Naive thymus-derived CD4-positive, alpha-beta T cell (primary cell): ENCODE measurements around the gene SERPINE2. TPM values are rescaled to one million over a fixed set of nuclear protein-coding genes. Genes with fewer than 3 reads are reported as not detected.
A peak's percentile ranks its signal among the peaks of the same experiment; 100 is the strongest.

Source experiments
- ATAC-seq: fragments of 150-1000 bp; cut with Tn5 transposase; 2 replicates; pipeline ENCODE4 v1.10.0; 2021; ENCODE audit warnings: mild to moderate bottlenecking, moderate library complexity
- CTCF ChIA-PET: fragments of 350-600 bp; sonication (Branson Sonifier 250); formaldehyde crosslinking; loops from one replicate; lab custom pipeline; 2021; ENCODE audit warnings: antibody characterized with exemption; lab: Charles Lee
- POLR2A ChIA-PET: fragments of 350-600 bp; sonication (Branson Sonifier 250); formaldehyde crosslinking; loops from one replicate; lab custom pipeline; 2021; ENCODE audit warnings: antibody characterized with exemption, inconsistent platforms; lab: Charles Lee
- DNase-seq, 9 donors: peaks; one replicate each; pipeline versions ENCODE4 v3.0.0 to v3.0.0-alpha.2; 2020 to 2022; ENCODE audit warnings: mixed read lengths in 1 of 9
- H3K27ac ChIP-seq: one replicate; pipeline ENCODE4 v1.7.0; 2013; ENCODE audit warnings: mild to moderate bottlenecking, low read depth, low read length, moderate library complexity
- H3K27me3 ChIP-seq, 2 donors: one replicate each; pipeline ENCODE4 v1.7.0; 2013; ENCODE audit warnings: low read length in 2 of 2, mild to moderate bottlenecking in 2 of 2, moderate library complexity in 2 of 2; ENCODE audit not compliant: control insufficient read depth in 2 of 2, insufficient read depth in 2 of 2
- H3K36me3 ChIP-seq, 3 experiments: 1 replicate in 2 of 3; 2 replicates in 1 of 3; pipeline ENCODE4 v1.7.0; 2013; ENCODE audit warnings: low read length in 3 of 3, mild to moderate bottlenecking in 3 of 3, moderate library complexity in 1 of 3; ENCODE audit not compliant: insufficient read depth in 3 of 3, control insufficient read depth in 2 of 3
- H3K4me1 ChIP-seq, 2 donors: one replicate each; pipeline ENCODE4 v1.7.0; 2013; ENCODE audit warnings: low read length in 2 of 2, mild to moderate bottlenecking in 2 of 2, moderate library complexity in 1 of 2; ENCODE audit not compliant: control insufficient read depth in 2 of 2, insufficient read depth in 2 of 2
- H3K4me3 ChIP-seq: 2 replicates; pipeline ENCODE4 v1.7.0; 2013; ENCODE audit warnings: mild to moderate bottlenecking, low read length
- H3K9me3 ChIP-seq, 3 experiments: 1 replicate in 2 of 3; 2 replicates in 1 of 3; pipeline ENCODE4 v1.7.0; 2013; ENCODE audit warnings: low read length in 3 of 3; ENCODE audit not compliant: control insufficient read depth in 2 of 3
- H3K27ac Mint-ChIP-seq, 9 donors: one replicate each; pipeline ENCODE4 v1.8.0; 2020 to 2022; ENCODE audit warnings: mixed read lengths in 9 of 9, mild to moderate bottlenecking in 8 of 9, moderate library complexity in 5 of 9, inconsistent platforms in 2 of 9
- H3K27me3 Mint-ChIP-seq, 5 donors: one replicate each; pipeline ENCODE4 v1.8.0; 2021 to 2022; ENCODE audit warnings: mixed read lengths in 5 of 5, mild to moderate bottlenecking in 1 of 5
- H3K36me3 Mint-ChIP-seq, 5 donors: one replicate each; pipeline ENCODE4 v1.8.0; 2020 to 2022; ENCODE audit warnings: mixed read lengths in 5 of 5, mild to moderate bottlenecking in 3 of 5, inconsistent platforms in 1 of 5
- H3K4me1 Mint-ChIP-seq, 7 donors: one replicate each; pipeline ENCODE4 v1.8.0; 2020 to 2022; ENCODE audit warnings: mixed read lengths in 7 of 7, mild to moderate bottlenecking in 3 of 7, inconsistent platforms in 1 of 7
- H3K4me3 Mint-ChIP-seq, 10 donors: one replicate each; pipeline ENCODE4 v1.8.0; 2020 to 2022; ENCODE audit warnings: mild to moderate bottlenecking in 10 of 10, mixed read lengths in 10 of 10, moderate library complexity in 6 of 10, inconsistent platforms in 2 of 10
- H3K9me3 Mint-ChIP-seq, 11 donors: one replicate each; pipeline ENCODE4 v1.8.0; 2020 to 2022; ENCODE audit warnings: mixed read lengths in 11 of 11, mild to moderate bottlenecking in 4 of 11, inconsistent platforms in 1 of 11, moderate library complexity in 1 of 11
- intact Hi-C, 2 donors: fragments of 100-400 bp; cut with micrococcal nuclease; formaldehyde crosslinking; loops; one replicate each; pipeline ENCODE4 v1.15.1; 2023
- polyA plus RNA-seq, 2 donors: library from polyadenylated mRNA; unstranded; fragments of 300-500 nt; fragmentation: Illumina TruSeq; gene quantifications; one replicate each; pipeline ENCODE4 v1.2.3, GENCODE V29; 2021
- total RNA-seq, 6 experiments: library from RNA in 5 of 6; stranded (reverse) in 5 of 6; gene quantifications; 1 replicate in 5 of 6; 2 replicates in 1 of 6; pipeline ENCODE4 v1.2.3 and lab custom pipeline; 2021 to 2026

Gene SERPINE2
- total and polyA plus RNA-seq, 7 experiments from 2014 or later: 5.2 to 46.7 (median 14.7) TPM

- Histone ChIP-seq H3K9me3 (no peaks in the 10 kb centered on the region), H3K4me3 (no peak overlapping the region), H3K27ac (no peak overlapping the region), H3K36me3 (peaks cover 0 to 11% (median 0%) of the 10 kb centered on the region in 3 experiments), H3K4me1 (peaks cover 13 to 34% of the 10 kb centered on the region in 2 donors), H3K27me3 (no peaks in the 10 kb centered on the region)
- peaks cover 21 to 66% (median 58%) of the 10 kb centered on the region in 7 donors for H3K4me1 Mint-ChIP-seq
- H3K27me3 Mint-ChIP-seq: no peaks in the 10 kb centered on the region
- peaks cover 0 to 11% (median 0%) of the 10 kb centered on the region in 5 donors for H3K36me3 Mint-ChIP-seq
- H3K9me3 Mint-ChIP-seq: no peaks in the 10 kb centered on the region
- peak overlapping the region in 9 of 10 donors; percentile 2 to 29 (median 16) for H3K4me3 Mint-ChIP-seq
- CTCF ChIA-PET: interaction anchor here (0.6 kb wide), 1 partner anchor 113 kb away, joined by 3 read pairs; no protein-coding TSS in a partner anchor
- ATAC-seq: no peak
- POLR2A ChIA-PET: interaction anchor here (1.3 kb wide), 1 partner anchor 11 kb away, joined by 7 read pairs; no protein-coding TSS in a partner anchor
- H3K27ac Mint-ChIP-seq: peak overlapping the region in 6 of 9 donors; percentile 36 to 94 (median 76)
- no peak for DNase-seq
- intact Hi-C loops: loop anchor here in 1 of 2 donors (1.0 to 10.0 kb wide), 3 partner anchors 8 to 973 kb away; partner anchors contain the start of gene MRPL44
Observed at GRCh38 chr2:223949241-223949840, 89.7 kb downstream of the SERPINE2 start.

- intact Hi-C loops: loop anchor here in 1 of 2 donors (5.0 to 10.0 kb wide), 2 partner anchors 577 to 975 kb away; no protein-coding TSS in a partner anchor
- H3K4me1 ChIP-seq: peaks cover 13 to 45% of the 10 kb centered on the region in 2 donors
- ChIA-PET CTCF (no interaction called here), POLR2A (interaction anchor here (4.7 kb wide), 1 partner anchor 9 kb away, joined by 30 read pairs; the partner anchor contains the start of gene MRPL44)
- peaks cover 33 to 74% (median 66%) of the 10 kb centered on the region in 7 donors for H3K4me1 Mint-ChIP-seq
- no peaks in the 10 kb centered on the region for H3K27me3 ChIP-seq
- no peak overlapping the region for H3K27ac ChIP-seq
- DNase-seq (no peak), ATAC-seq (no peak)
- H3K9me3 Mint-ChIP-seq: no peaks in the 10 kb centered on the region
- H3K27ac Mint-ChIP-seq: peak overlapping the region in 5 of 9 donors; percentile 42 to 88 (median 81)
- no peaks in the 10 kb centered on the region for H3K27me3 Mint-ChIP-seq
- peaks cover 0 to 15% (median 4%) of the 10 kb centered on the region in 5 donors for H3K36me3 Mint-ChIP-seq
- H3K36me3 ChIP-seq: peaks cover 0 to 11% (median 0%) of the 10 kb centered on the region in 3 experiments
- no peak overlapping the region for H3K4me3 ChIP-seq
- peak overlapping the region in 4 of 10 donors; percentile 9 to 26 (median 15) for H3K4me3 Mint-ChIP-seq
- no peaks in the 10 kb centered on the region for H3K9me3 ChIP-seq
Observed at GRCh38 chr2:223947711-223948205, 91.3 kb downstream of the SERPINE2 start.

GRCh38 chr2:223945755-223946154, 93.3 kb downstream of the SERPINE2 start:
- H3K27me3 ChIP-seq: no peaks in the 10 kb centered on the region
- peak overlapping the region; percentile 67 for H3K27ac ChIP-seq
- Mint-ChIP-seq H3K9me3 (peaks cover 0 to 2% (median 0%) of the 10 kb centered on the region in 11 donors), H3K4me3 (peak overlapping the region; percentile 86 to 98 (median 92)), H3K27me3 (no peaks in the 10 kb centered on the region), H3K36me3 (peaks cover 0 to 24% (median 8%) of the 10 kb centered on the region in 5 donors), H3K27ac (peak overlapping the region in 8 of 9 donors; percentile 51 to 93 (median 78)), H3K4me1 (peaks cover 42 to 71% (median 66%) of the 10 kb centered on the region in 7 donors)
- no peak for ATAC-seq
- peak overlapping the region; percentile 77 for H3K4me3 ChIP-seq
- POLR2A ChIA-PET: interaction anchor here (0.6 to 4.7 kb wide), 7 partner anchors 9 to 78 kb away, joined by 3 to 30 read pairs (median 6); partner anchors contain the start of gene MRPL44
- peaks cover 0 to 11% (median 0%) of the 10 kb centered on the region in 3 experiments for H3K36me3 ChIP-seq
- CTCF ChIA-PET: interaction anchor here (1.6 kb wide), 1 partner anchor 9 kb away, joined by 8 read pairs; no protein-coding TSS in a partner anchor
- intact Hi-C loops: loop anchor here (1.0 to 10.0 kb wide), 6 partner anchors 12 to 977 kb away; partner anchors contain the start of genes MRPL44 (in 2 of the 2) and CUL3 (in 1 of the 2)
- H3K4me1 ChIP-seq: peaks cover 24 to 48% of the 10 kb centered on the region in 2 donors
- peak in 1 of 9 donors; percentile 16 for DNase-seq
- H3K9me3 ChIP-seq: no peaks in the 10 kb centered on the region

DNA sequence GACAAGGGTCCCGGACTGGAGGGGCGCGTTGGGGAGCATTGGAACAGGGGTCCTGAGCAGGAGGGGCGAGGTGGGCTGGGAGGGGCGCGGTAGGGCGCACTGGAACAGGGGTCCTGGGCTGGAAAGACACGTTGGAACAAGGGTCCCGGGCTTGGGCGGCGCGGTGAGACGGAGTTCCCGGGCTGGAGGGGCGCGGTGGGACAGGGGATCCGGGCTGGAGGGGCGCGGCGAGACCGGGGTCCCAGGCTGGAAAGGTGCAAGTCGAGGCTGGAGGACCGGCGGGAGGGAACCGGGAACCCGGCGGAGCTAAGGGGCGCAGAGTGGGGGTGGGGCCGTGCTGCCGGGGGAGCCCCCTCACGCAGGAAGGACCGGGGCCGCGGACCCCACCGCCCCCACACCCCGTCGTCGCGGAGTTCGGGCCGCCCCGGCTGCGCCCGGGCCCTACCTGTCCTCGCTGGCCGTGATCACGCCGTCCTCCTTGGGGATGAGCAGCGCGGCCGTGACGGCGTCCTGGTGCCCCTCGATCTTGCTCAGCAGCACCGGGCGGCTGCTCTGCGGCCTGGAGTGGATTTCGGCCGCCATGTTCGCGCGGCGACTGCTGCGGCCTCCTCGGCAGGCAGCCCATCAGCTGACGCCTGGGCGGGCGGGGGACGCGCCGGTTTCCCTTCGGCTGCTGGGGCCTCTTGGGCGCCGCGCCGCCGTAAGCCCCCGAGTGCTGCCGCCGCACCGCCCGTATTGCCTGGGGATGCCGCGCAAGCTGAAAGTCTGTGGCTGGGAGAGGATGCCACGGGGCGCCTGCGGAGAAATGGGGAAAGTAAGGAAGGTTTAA, 94.2 kb downstream of the SERPINE2 start, which contains the start of gene WDFY1:
Gene WDFY1 (minus strand): TSS at position 633 of the 829 bp plus-strand sequence. CDS start 51 bp downstream, at position 582.
- H3K4me1 Mint-ChIP-seq: peaks cover 39 to 67% (median 62%) of the 10 kb centered on the region in 7 donors

GRCh38 chr2:223944166-223944702, 94.9 kb downstream of the SERPINE2 start:
- Histone ChIP-seq H3K27me3 (no peaks in the 10 kb centered on the region), H3K9me3 (no peaks in the 10 kb centered on the region), H3K4me3 (peak overlapping the region; percentile 77), H3K4me1 (peaks cover 24 to 33% of the 10 kb centered on the region in 2 donors), H3K36me3 (peaks cover 0 to 11% (median 0%) of the 10 kb centered on the region in 3 experiments), H3K27ac (peak overlapping the region; percentile 67)
- ChIA-PET CTCF (interaction anchor here (1.6 kb wide), 1 partner anchor 10 kb away, joined by 8 read pairs; no protein-coding TSS in a partner anchor), POLR2A (interaction anchor here (0.5 to 4.7 kb wide), 6 partner anchors 9 to 99 kb away, joined by 3 to 30 read pairs (median 6); partner anchors contain the start of gene MRPL44)
- ATAC-seq (peak; percentile 30), DNase-seq (peak in 7 of 9 donors; percentile 20 to 38 (median 22))
- H3K27me3 Mint-ChIP-seq: no peaks in the 10 kb centered on the region
- peak overlapping the region; percentile 88 to 98 (median 92) for H3K4me3 Mint-ChIP-seq
- peak overlapping the region; percentile 76 to 93 (median 84) for H3K27ac Mint-ChIP-seq
- intact Hi-C loops: loop anchor here (2.0 to 10.0 kb wide), 3 partner anchors 13 to 581 kb away; no protein-coding TSS in a partner anchor
- H3K36me3 Mint-ChIP-seq: peaks cover 0 to 32% (median 13%) of the 10 kb centered on the region in 5 donors
- peaks cover 0 to 6% (median 0%) of the 10 kb centered on the region in 11 donors for H3K9me3 Mint-ChIP-seq
- H3K4me1 Mint-ChIP-seq: peaks cover 34 to 67% (median 62%) of the 10 kb centered on the region in 7 donors

More for the DNA sequence above, 94.2 kb downstream of the SERPINE2 start, which contains the start of gene WDFY1:
- Histone ChIP-seq H3K4me1 (peaks cover 24 to 40% of the 10 kb centered on the region in 2 donors), H3K36me3 (peaks cover 0 to 11% (median 0%) of the 10 kb centered on the region in 3 experiments), H3K9me3 (no peaks in the 10 kb centered on the region), H3K27ac (peak within 1 kb of the TSS; percentile 67), H3K27me3 (no peaks in the 10 kb centered on the region), H3K4me3 (peak within 1 kb of the TSS; percentile 77)
- peak within 1 kb of the TSS; percentile 88 to 98 (median 92) for H3K4me3 Mint-ChIP-seq
- CTCF ChIA-PET: interaction anchor here (1.6 kb wide), 1 partner anchor 10 kb away, joined by 8 read pairs; no protein-coding TSS in a partner anchor
- H3K9me3 Mint-ChIP-seq: peaks cover 0 to 2% (median 0%) of the 10 kb centered on the region in 11 donors
- H3K27ac Mint-ChIP-seq: peak within 1 kb of the TSS; percentile 76 to 93 (median 85)
- peaks cover 0 to 27% (median 8%) of the 10 kb centered on the region in 5 donors for H3K36me3 Mint-ChIP-seq
- intact Hi-C loops: loop anchor here (1.0 to 10.0 kb wide), 7 partner anchors 12 to 977 kb away; partner anchors contain the start of genes MRPL44 (in 2 of the 2) and CUL3 (in 1 of the 2)
- no peaks in the 10 kb centered on the region for H3K27me3 Mint-ChIP-seq
- POLR2A ChIA-PET: interaction anchor here (0.5 to 4.7 kb wide), 8 partner anchors 8 to 98 kb away, joined by 3 to 30 read pairs (median 6); partner anchors contain the start of gene MRPL44
- DNase-seq (peak; percentile 64 to 80 (median 70)), ATAC-seq (peak; percentile 95)
